ENCODE measurements around the gene CLEC18A.

Gene CLEC18A

DNA sequence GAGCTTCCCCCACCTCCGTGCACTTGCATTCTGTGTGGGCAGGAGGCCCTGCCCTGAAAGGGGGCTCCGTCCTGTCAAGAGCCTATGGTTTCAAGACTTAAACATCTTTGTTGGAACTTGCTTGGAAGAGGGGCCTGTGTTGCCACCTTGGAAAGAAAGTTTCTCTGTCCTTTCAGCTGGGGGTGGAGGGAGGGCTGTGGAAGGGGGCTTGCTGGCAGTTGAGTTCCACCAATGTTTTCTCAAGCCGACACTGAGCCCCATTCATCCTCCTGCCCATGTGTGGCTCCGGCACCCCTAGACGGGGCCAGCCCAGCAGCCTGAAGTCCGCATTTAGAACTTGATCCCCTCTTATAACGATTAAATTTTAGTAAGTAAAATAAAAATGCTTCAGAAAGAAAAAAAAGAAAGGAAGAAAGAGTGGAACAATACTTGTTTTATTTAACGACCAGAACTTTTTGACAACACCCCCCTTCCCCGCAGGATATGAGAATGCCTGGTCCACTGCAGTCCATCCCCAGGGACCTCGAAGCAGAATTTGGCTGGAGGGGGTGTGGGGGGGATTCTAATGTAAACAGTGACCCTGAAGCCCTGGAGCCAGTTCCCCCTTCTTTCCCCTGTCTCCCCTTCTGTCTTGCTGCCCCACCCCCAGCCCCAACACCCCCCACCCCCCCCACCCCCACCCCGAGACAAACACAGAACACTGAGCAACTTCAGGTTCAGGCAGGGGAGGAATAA, 26.9 kb upstream of the CLEC18A start:
- Mint-ChIP-seq H3K4me3 (no peak overlapping the region), H3K9me3 (no peaks in the 10 kb centered on the region), H3K27ac (no peak overlapping the region), H3K4me1 (peaks cover 0 to 7% of the 10 kb centered on the region in 2 donors), H3K27me3 (no peaks in the 10 kb centered on the region), H3K36me3 (peaks cover 34 to 44% of the 10 kb centered on the region in 2 donors)
- ATAC-seq (replicated peaks) (no peak), DNase-seq (no peak)

- H3K9me3 Mint-ChIP-seq = no peaks in the 10 kb centered on the region
- peaks cover 0 to 7% of the 10 kb centered on the region in 2 donors for H3K4me1 Mint-ChIP-seq
- ATAC-seq (replicated peaks) = no peak
- DNase-seq = no peak
- peaks cover 35 to 43% of the 10 kb centered on the region in 2 donors for H3K36me3 Mint-ChIP-seq
- no peak overlapping the region for H3K4me3 Mint-ChIP-seq
- H3K27ac Mint-ChIP-seq = no peak overlapping the region
- no peaks in the 10 kb centered on the region for H3K27me3 Mint-ChIP-seq
Measured at GRCh38 chr16:69924777-69925191, 26.4 kb upstream of the CLEC18A start.

DNA sequence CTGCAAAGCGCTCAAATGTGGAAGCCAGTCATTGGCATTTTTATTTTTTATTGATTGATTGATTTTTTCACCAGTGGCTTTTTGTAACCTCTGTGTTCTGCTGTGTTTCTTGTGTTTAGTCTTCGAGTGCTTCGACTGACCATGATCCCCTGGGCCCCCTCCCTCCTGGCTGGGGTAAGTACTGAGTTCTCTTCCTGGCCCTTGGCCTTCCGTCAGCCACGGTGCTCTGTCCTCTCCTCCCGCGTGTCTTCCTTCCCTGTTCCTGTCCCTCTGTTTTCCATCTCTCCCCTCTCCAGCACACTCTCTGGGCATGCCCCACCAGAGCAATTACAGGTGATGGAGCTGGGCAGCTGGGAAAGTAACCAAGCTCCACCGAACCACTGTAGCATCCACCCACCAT, 25.8 kb upstream of the CLEC18A start:
- no peak for DNase-seq
- ATAC-seq (replicated peaks) = no peak
- Mint-ChIP-seq H3K27ac (peak overlapping the region; percentile 74), H3K4me3 (no peak overlapping the region), H3K4me1 (peaks cover 0 to 7% of the 10 kb centered on the region in 2 donors), H3K27me3 (no peaks in the 10 kb centered on the region), H3K9me3 (no peaks in the 10 kb centered on the region), H3K36me3 (peaks cover 40 to 43% of the 10 kb centered on the region in 2 donors)

DNA sequence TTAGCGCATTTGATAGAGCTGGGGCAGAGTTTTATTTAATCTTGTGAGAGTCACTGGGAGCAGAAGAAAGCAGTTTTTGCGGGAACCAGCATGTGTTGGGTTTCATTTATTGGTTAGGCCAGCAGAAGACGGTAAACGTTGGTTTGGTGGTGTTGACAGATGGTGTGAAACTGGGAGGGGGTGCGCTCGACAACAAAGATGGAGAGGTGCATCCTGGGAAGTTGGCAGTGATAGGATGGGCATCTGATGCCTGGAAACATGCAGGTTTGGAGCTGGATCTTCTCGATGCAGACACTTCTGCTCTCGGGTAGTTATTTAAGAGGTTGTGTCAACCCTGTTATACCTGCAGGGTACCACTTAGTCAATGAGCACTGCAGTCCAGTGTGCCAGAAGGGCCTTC, 24.9 kb upstream of the CLEC18A start:
- Mint-ChIP-seq H3K27me3 (no peaks in the 10 kb centered on the region), H3K9me3 (no peaks in the 10 kb centered on the region), H3K27ac (no peak overlapping the region), H3K4me3 (no peak overlapping the region), H3K4me1 (peaks cover 0 to 7% of the 10 kb centered on the region in 2 donors), H3K36me3 (peaks cover 41 to 44% of the 10 kb centered on the region in 2 donors)
- DNase-seq = no peak
- ATAC-seq (replicated peaks) = no peak

- Mint-ChIP-seq H3K36me3 (peaks cover 39 to 42% of the 10 kb centered on the region in 2 donors), H3K27me3 (no peaks in the 10 kb centered on the region), H3K4me3 (no peak overlapping the region), H3K27ac (peak overlapping the region; percentile 25), H3K4me1 (peaks cover 0 to 7% of the 10 kb centered on the region in 2 donors), H3K9me3 (no peaks in the 10 kb centered on the region)
- ATAC-seq (replicated peaks) = no peak
- no peak for DNase-seq
Measured at GRCh38 chr16:69927056-69927757, 23.9 kb upstream of the CLEC18A start.

DNA sequence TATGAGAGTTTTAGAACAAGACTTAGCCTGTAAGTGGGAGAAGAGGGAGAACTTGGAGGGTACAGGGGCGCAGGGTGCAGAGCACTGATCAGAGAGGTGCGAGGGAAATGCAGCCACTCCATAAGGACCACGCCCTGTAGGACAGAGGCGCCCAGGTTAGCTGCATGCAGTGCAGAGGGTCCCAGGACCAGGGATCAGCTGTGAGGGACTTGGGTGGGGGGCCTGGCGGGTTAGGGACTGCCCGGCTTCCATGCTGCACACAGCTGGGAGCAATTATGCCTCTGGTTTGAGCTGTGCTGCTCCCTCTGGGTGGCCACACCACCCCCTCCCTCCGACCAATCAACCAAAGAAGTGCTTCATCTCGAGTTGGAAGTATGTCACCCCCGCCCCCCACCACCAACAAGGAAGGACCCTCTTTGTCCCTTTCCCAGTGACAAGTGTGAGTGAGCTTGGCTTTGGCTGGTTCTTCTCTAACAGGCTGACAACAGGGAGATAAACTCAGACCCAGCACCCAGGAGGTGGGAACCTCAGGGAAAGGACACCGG, 22.2 kb upstream of the CLEC18A start:
- H3K9me3 Mint-ChIP-seq = no peaks in the 10 kb centered on the region
- H3K36me3 Mint-ChIP-seq = peaks cover 45% of the 10 kb centered on the region in 2 donors

GRCh38 chr16:69929480-69929879, 21.7 kb upstream of the CLEC18A start:
- peaks cover 0 to 7% of the 10 kb centered on the region in 2 donors for H3K4me1 Mint-ChIP-seq
- DNase-seq (no peak), ATAC-seq (replicated peaks) (no peak)
- peaks cover 50 to 51% of the 10 kb centered on the region in 2 donors for H3K36me3 Mint-ChIP-seq
- no peak overlapping the region for H3K27ac Mint-ChIP-seq
- no peaks in the 10 kb centered on the region for H3K9me3 Mint-ChIP-seq
- no peak overlapping the region for H3K4me3 Mint-ChIP-seq
- H3K27me3 Mint-ChIP-seq = no peaks in the 10 kb centered on the region

More for the DNA sequence above, 22.2 kb upstream of the CLEC18A start:
- ATAC-seq (replicated peaks) (no peak), DNase-seq (no peak)
- H3K4me1 Mint-ChIP-seq = peaks cover 0 to 7% of the 10 kb centered on the region in 2 donors
- H3K27me3 Mint-ChIP-seq = no peaks in the 10 kb centered on the region
- H3K27ac Mint-ChIP-seq = no peak overlapping the region
- H3K4me3 Mint-ChIP-seq = no peak overlapping the region

- peak; percentile 85 to 94 for ATAC-seq (replicated peaks)
- Mint-ChIP-seq H3K27me3 (no peaks in the 10 kb centered on the region), H3K4me3 (no peak overlapping the region), H3K36me3 (peaks cover 51 to 57% of the 10 kb centered on the region in 2 donors), H3K4me1 (peaks cover 0 to 7% of the 10 kb centered on the region in 2 donors), H3K27ac (no peak overlapping the region), H3K9me3 (no peaks in the 10 kb centered on the region)
- DNase-seq = peak; percentile 30
Measured at GRCh38 chr16:69930117-69930776, 20.9 kb upstream of the CLEC18A start.

- Mint-ChIP-seq H3K36me3 (peaks cover 44 to 57% of the 10 kb centered on the region in 2 donors), H3K27me3 (no peaks in the 10 kb centered on the region), H3K4me1 (peaks cover 0 to 6% of the 10 kb centered on the region in 2 donors), H3K4me3 (no peak overlapping the region), H3K27ac (no peak overlapping the region), H3K9me3 (no peaks in the 10 kb centered on the region)
- no peak for DNase-seq
- no peak for ATAC-seq (replicated peaks)
Measured at GRCh38 chr16:69931631-69932030, 19.5 kb upstream of the CLEC18A start.

- DNase-seq (no peak), ATAC-seq (replicated peaks) (no peak)
- no peak overlapping the region for H3K4me3 Mint-ChIP-seq
- peaks cover 0 to under 1% of the 10 kb centered on the region in 2 donors for H3K4me1 Mint-ChIP-seq
- no peaks in the 10 kb centered on the region for H3K27me3 Mint-ChIP-seq
- no peaks in the 10 kb centered on the region for H3K9me3 Mint-ChIP-seq
- peaks cover 42 to 58% of the 10 kb centered on the region in 2 donors for H3K36me3 Mint-ChIP-seq
- no peak overlapping the region for H3K27ac Mint-ChIP-seq
Measured at GRCh38 chr16:69932228-69932627, 18.9 kb upstream of the CLEC18A start.

- peak overlapping the region; percentile 67 for H3K27ac Mint-ChIP-seq
- H3K9me3 Mint-ChIP-seq = no peaks in the 10 kb centered on the region
- ATAC-seq (replicated peaks) (no peak), DNase-seq (no peak)
- H3K4me3 Mint-ChIP-seq = no peak overlapping the region
- H3K27me3 Mint-ChIP-seq = no peaks in the 10 kb centered on the region
- H3K36me3 Mint-ChIP-seq = peaks cover 48 to 64% of the 10 kb centered on the region in 2 donors
- no peaks in the 10 kb centered on the region for H3K4me1 Mint-ChIP-seq
Measured at GRCh38 chr16:69932691-69933392, 18.3 kb upstream of the CLEC18A start.

GRCh38 chr16:69934044-69934443, 17.1 kb upstream of the CLEC18A start:
- H3K4me1 Mint-ChIP-seq = no peaks in the 10 kb centered on the region
- DNase-seq = no peak
- H3K4me3 Mint-ChIP-seq = no peak overlapping the region
- H3K9me3 Mint-ChIP-seq = no peaks in the 10 kb centered on the region
- no peak for ATAC-seq (replicated peaks)
- H3K36me3 Mint-ChIP-seq = peaks cover 57 to 73% of the 10 kb centered on the region in 2 donors
- H3K27me3 Mint-ChIP-seq = no peaks in the 10 kb centered on the region
- peak overlapping the region; percentile 71 for H3K27ac Mint-ChIP-seq

GRCh38 chr16:69934751-69935150, 16.4 kb upstream of the CLEC18A start:
- Mint-ChIP-seq H3K4me1 (no peaks in the 10 kb centered on the region), H3K9me3 (no peaks in the 10 kb centered on the region), H3K36me3 (peaks cover 53 to 75% of the 10 kb centered on the region in 2 donors), H3K27me3 (no peaks in the 10 kb centered on the region), H3K4me3 (no peak overlapping the region), H3K27ac (no peak overlapping the region)
- no peak for DNase-seq
- ATAC-seq (replicated peaks) = no peak

- Mint-ChIP-seq H3K27me3 (no peaks in the 10 kb centered on the region), H3K27ac (no peak overlapping the region), H3K9me3 (no peaks in the 10 kb centered on the region), H3K4me1 (no peaks in the 10 kb centered on the region), H3K36me3 (peaks cover 48 to 75% of the 10 kb centered on the region in 2 donors), H3K4me3 (no peak overlapping the region)
- no peak for ATAC-seq (replicated peaks)
- no peak for DNase-seq
Measured at GRCh38 chr16:69935278-69935711, 15.8 kb upstream of the CLEC18A start.
